Measurements from ENCODE around the gene PLEKHM2. TPM values are rescaled to one million over a fixed set of nuclear protein-coding genes. Genes with fewer than 3 reads are reported as not detected.

The PLEKHM2 gene
- total and polyA plus RNA-seq, 5 experiments from 2014 or later: 5.4 to 66.7 (median 13.8) TPM

GRCh38 chr1:15680561-15681348 lies 3.4 kb upstream of the PLEKHM2 start:
- ATAC-seq (no peak), DNase-seq (no peak)
- peak overlapping the region in 2 of 10 donors; percentile 16 to 58 for H3K27ac Mint-ChIP-seq
- H3K4me1 Mint-ChIP-seq: peaks cover 6 to 35% (median 13%) of the 10 kb centered on the region in 4 donors
- H3K36me3 Mint-ChIP-seq: no peaks in the 10 kb centered on the region
- H3K4me3 Mint-ChIP-seq: peak overlapping the region in 1 of 10 donors; percentile 38
- POLR2A ChIA-PET: interaction anchor here (0.5 to 0.6 kb wide), 2 partner anchors 256 to 675 kb away, joined by 4 to 6 read pairs; no protein-coding TSS in a partner anchor
- H3K9me3 Mint-ChIP-seq: no peaks in the 10 kb centered on the region
- H3K27me3 Mint-ChIP-seq: no peaks in the 10 kb centered on the region

DNA sequence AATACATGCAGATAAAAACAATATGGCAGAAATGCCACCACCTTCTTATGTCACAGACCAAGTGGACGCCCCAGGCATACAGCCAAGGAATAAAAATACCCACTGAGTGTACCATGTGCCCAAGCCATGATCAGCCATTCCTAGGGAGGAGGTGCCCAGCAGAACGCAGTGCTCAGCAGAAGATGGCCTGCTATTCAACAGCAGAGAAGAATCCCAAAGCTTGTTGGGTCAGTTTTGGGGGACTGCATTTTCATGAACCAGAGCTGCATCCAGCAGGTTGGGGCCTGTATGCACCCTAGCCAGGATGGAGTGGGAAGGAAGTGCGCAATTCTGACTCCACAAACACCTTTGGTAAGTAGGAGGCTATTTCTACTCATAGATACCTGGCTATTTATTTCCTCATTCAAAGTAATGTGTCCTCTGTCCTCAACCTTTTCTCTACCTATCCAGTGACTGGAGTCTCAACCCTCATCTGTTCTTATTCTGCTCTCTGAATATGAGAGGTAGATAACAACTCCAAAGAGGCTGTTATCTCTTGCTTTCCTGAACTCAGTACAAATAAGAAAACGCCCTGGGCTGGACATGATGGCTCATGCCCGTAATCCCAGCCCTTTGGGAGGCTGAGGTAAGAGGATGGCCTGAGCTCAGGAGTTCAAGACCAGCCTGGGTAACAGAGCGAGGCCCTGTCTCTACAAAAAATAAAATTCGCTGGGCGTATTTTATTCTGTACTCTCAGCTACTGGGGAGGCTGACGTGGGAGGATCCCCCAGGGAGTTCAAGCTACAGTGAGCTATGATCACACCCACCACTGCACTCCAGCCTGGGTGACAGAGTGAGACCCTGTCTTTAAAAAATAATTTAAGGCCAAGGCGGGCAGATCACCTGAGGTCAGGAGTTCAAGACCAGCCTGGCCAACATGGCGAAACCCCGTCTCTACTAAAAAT lies 2.5 kb upstream of the PLEKHM2 start:
- Mint-ChIP-seq H3K4me1 (peaks cover 7 to 41% (median 18%) of the 10 kb centered on the region in 4 donors), H3K4me3 (peak overlapping the region in 8 of 10 donors; percentile 2 to 92 (median 72)), H3K36me3 (no peaks in the 10 kb centered on the region), H3K9me3 (no peaks in the 10 kb centered on the region), H3K27ac (peak overlapping the region in 8 of 10 donors; percentile 15 to 97 (median 60)), H3K27me3 (no peaks in the 10 kb centered on the region)
- DNase-seq: no peak
- ATAC-seq: no peak
- POLR2A ChIA-PET: interaction anchor here (0.5 kb wide), 1 partner anchor 255 kb away, joined by 6 read pairs; no protein-coding TSS in a partner anchor

GRCh38 chr1:15682936-15683341 lies 1.2 kb upstream of the PLEKHM2 start:
- Mint-ChIP-seq H3K9me3 (no peaks in the 10 kb centered on the region), H3K27ac (peak overlapping the region; percentile 84 to 97 (median 91)), H3K36me3 (peaks cover 0 to 1% (median 0%) of the 10 kb centered on the region in 3 donors), H3K27me3 (no peaks in the 10 kb centered on the region), H3K4me1 (peaks cover 12 to 53% (median 28%) of the 10 kb centered on the region in 4 donors), H3K4me3 (peak overlapping the region; percentile 62 to 92 (median 82))
- no peak for DNase-seq
- ATAC-seq: no peak
- POLR2A ChIA-PET: no interaction called here

- ATAC-seq (no peak), DNase-seq (peak in 1 of 10 donors; percentile 5)
- Mint-ChIP-seq H3K27me3 (no peaks in the 10 kb centered on the region), H3K9me3 (no peaks in the 10 kb centered on the region), H3K4me3 (peak overlapping the region; percentile 52 to 92 (median 78)), H3K27ac (peak overlapping the region; percentile 69 to 97 (median 91)), H3K36me3 (peaks cover 0 to 3% (median 1%) of the 10 kb centered on the region in 3 donors), H3K4me1 (peaks cover 13 to 54% (median 31%) of the 10 kb centered on the region in 4 donors)
- POLR2A ChIA-PET: no interaction called here
These were observed 628 bp upstream of the PLEKHM2 start for GRCh38 chr1:15683345-15684039.

DNA sequence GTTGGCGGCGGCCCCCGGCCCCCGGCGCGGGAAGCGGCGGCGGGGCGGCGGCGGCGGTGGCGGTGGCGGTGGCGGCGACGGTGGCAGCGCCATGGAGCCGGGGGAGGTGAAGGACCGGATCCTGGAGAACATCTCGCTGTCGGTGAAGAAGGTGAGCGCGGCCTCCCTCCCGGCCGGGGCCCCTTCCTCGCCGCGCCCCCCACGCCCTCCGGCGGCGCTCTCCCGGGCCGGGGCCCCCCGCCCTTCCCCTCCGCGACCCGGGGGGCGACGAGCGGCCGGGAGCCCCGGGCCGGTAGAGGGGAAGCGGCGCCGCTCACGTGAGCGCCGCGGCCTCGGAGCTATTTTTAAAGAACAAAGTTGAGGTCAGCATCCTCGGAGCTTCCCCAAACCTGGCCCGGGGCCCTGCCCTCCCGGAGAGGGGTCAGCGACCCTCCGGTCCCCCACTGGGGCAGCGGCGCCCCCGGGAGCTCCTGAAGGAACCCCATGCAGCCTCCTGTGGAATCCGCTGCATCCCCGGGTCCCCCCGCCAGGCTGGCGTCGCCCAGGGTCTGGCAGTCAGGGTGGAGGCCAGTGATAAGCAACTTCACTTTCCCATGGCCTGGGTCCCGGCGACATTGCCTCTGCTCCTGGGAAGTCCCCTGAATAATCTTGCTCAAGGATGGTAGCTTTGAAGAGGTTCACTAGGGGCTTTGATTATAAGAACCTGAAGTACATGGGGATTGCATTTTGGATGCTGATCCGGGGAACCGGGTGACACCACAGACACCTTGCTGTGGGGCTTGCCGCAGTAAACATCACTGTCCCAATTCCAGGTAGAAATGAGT lies 560 bp downstream of the PLEKHM2 start:
- POLR2A ChIA-PET: interaction anchor here (0.5 to 2.4 kb wide), 5 partner anchors 13 to 149 kb away, joined by 3 to 20 read pairs (median 4); partner anchors contain the start of gene DDI2

GRCh38 chr1:15685820-15686219 lies 1.7 kb downstream of the PLEKHM2 start:
- Mint-ChIP-seq H3K36me3 (peaks cover 0 to 3% (median 1%) of the 10 kb centered on the region in 3 donors), H3K27ac (peak overlapping the region; percentile 43 to 96 (median 84)), H3K27me3 (no peaks in the 10 kb centered on the region), H3K9me3 (no peaks in the 10 kb centered on the region), H3K4me1 (peaks cover 16 to 65% (median 41%) of the 10 kb centered on the region in 4 donors), H3K4me3 (peak overlapping the region; percentile 62 to 94 (median 88))
- DNase-seq (peak in 1 of 10 donors; percentile 17), ATAC-seq (no peak)
- POLR2A ChIA-PET: interaction anchor here (0.6 to 2.4 kb wide), 5 partner anchors 12 to 1230 kb away, joined by 3 to 20 read pairs (median 3); partner anchors contain the start of gene DDI2

More for the DNA sequence above, 560 bp downstream of the PLEKHM2 start:
- peak; percentile 61 to 63 for ATAC-seq
- peak overlapping the region; percentile 63 to 94 (median 90) for H3K4me3 Mint-ChIP-seq
- peak overlapping the region; percentile 82 to 96 (median 94) for H3K27ac Mint-ChIP-seq
- no peaks in the 10 kb centered on the region for H3K9me3 Mint-ChIP-seq
- H3K4me1 Mint-ChIP-seq: peaks cover 13 to 61% (median 35%) of the 10 kb centered on the region in 4 donors
- H3K27me3 Mint-ChIP-seq: no peaks in the 10 kb centered on the region
- peaks cover 0 to 3% (median 1%) of the 10 kb centered on the region in 3 donors for H3K36me3 Mint-ChIP-seq
- peak in 9 of 10 donors; percentile 17 to 41 (median 28) for DNase-seq

DNA sequence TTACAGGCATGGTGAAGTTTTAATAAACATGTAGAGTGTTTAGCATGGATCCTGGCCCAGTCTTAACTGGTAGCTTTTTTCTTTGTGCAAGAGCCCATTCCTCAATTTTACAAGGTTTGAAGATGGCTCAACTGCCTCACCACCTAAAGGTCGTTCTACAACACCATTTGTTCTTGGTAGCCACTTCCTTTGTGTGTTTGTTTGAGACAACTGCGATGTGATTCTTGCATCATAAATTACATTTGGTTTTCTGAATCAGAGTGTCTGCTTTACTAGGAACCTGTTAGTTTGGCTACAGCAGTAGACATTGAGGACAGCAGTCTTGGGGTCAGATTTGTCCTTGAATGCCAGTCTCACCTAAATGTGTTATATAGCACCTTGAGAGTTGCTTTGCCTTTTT lies 3.3 kb downstream of the PLEKHM2 start:
- H3K27me3 Mint-ChIP-seq: no peaks in the 10 kb centered on the region
- POLR2A ChIA-PET: interaction anchor here (0.6 to 2.5 kb wide), 2 partner anchors 9 to 29 kb away, joined by 4 to 9 read pairs; no protein-coding TSS in a partner anchor
- H3K9me3 Mint-ChIP-seq: no peaks in the 10 kb centered on the region
- H3K27ac Mint-ChIP-seq: peak overlapping the region in 8 of 10 donors; percentile 2 to 67 (median 51)
- H3K36me3 Mint-ChIP-seq: peaks cover 0 to 3% (median 1%) of the 10 kb centered on the region in 3 donors
- peak overlapping the region in 3 of 10 donors; percentile 5 to 34 (median 8) for H3K4me3 Mint-ChIP-seq
- H3K4me1 Mint-ChIP-seq: peaks cover 19 to 59% (median 46%) of the 10 kb centered on the region in 4 donors
- ATAC-seq (no peak), DNase-seq (no peak)

- Mint-ChIP-seq H3K27me3 (no peaks in the 10 kb centered on the region), H3K9me3 (no peaks in the 10 kb centered on the region), H3K27ac (peak overlapping the region in 4 of 10 donors; percentile 11 to 77 (median 31)), H3K4me3 (no peak overlapping the region), H3K4me1 (peaks cover 18 to 71% (median 49%) of the 10 kb centered on the region in 4 donors), H3K36me3 (peaks cover 0 to 3% (median 1%) of the 10 kb centered on the region in 3 donors)
- ATAC-seq (no peak), DNase-seq (no peak)
- POLR2A ChIA-PET: no interaction called here
These were observed 6.2 kb downstream of the PLEKHM2 start for GRCh38 chr1:15690317-15690716.

- Mint-ChIP-seq H3K4me1 (peaks cover 17 to 66% (median 44%) of the 10 kb centered on the region in 4 donors), H3K27ac (peak overlapping the region in 7 of 10 donors; percentile 6 to 79 (median 59)), H3K4me3 (no peak overlapping the region), H3K9me3 (no peaks in the 10 kb centered on the region), H3K36me3 (peaks cover 0 to 3% (median 1%) of the 10 kb centered on the region in 3 donors), H3K27me3 (no peaks in the 10 kb centered on the region)
- ATAC-seq (no peak), DNase-seq (no peak)
- POLR2A ChIA-PET: no interaction called here
These were observed 7.4 kb downstream of the PLEKHM2 start for GRCh38 chr1:15691434-15692032.

DNA sequence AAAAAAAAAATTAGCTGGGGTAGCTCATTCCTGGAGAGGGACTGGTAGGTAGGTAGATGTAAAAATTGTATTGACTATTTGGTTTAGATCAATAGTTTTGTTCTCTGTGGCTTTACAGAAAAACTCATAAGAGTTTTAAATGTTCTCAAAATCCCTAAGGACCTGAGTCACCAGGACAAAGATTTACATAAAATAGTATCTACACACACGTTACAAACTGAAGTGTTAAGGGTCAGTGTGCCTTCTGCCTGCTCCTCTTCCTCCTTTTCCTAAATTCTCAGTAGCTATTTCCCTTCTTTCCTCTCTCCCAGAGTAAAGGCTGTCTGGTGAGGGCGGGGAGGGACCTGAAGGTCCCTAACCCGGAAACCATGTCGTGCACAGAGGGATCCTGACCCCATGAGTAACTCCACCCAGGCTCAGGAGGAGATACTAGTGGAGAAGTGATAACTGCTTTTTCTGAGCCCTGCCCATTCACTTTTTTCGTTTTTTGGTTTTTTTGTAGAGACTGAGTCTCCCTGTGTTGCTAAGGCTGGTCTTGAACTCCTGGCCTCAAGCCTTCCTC lies 8.1 kb downstream of the PLEKHM2 start:
- Mint-ChIP-seq H3K9me3 (no peaks in the 10 kb centered on the region), H3K36me3 (peaks cover 0 to 3% (median 1%) of the 10 kb centered on the region in 3 donors), H3K27me3 (no peaks in the 10 kb centered on the region), H3K27ac (peak overlapping the region; percentile 7 to 90 (median 74)), H3K4me1 (peaks cover 22 to 68% (median 49%) of the 10 kb centered on the region in 4 donors), H3K4me3 (no peak overlapping the region)
- POLR2A ChIA-PET: no interaction called here
- DNase-seq: no peak
- ATAC-seq: no peak

Measured in naive thymus-derived CD8-positive, alpha-beta T cell (primary cell).